HG02970 (cell line): Measurements from ENCODE around the gene CORT.
A peak's percentile ranks its signal among the peaks of the same experiment; 100 is the strongest.
"Not testable (repeated sequence)": the region's sequence is repeated elsewhere in the genome, so short reads cannot be mapped to it uniquely, and the experiment has no call there.

Source experiments
- ATAC-seq: cut with Tn5 transposase; IDR thresholded peaks from one replicate; pipeline ENCODE4 v1.9.1; 2021; ENCODE audit warnings: mild to moderate bottlenecking, moderate library complexity, moderate number of reproducible peaks; ENCODE audit not compliant: unreplicated experiment, low FRiP score

Gene CORT

GRCh38 chr1:10449751-10450150 is at the start of gene CORT:
Gene CORT, plus strand, starts transcription at chr1:10450031. Its CDS starts 193 bp downstream, at chr1:10450224.
- ATAC-seq = no peak

GRCh38 chr1:10401281-10401680 is 48.5 kb upstream of the CORT start:
- no peak for ATAC-seq

GRCh38 chr1:10402729-10403274 is 47.0 kb upstream of the CORT start:
- no peak for ATAC-seq

- no peak for ATAC-seq
Measured at GRCh38 chr1:10407201-10407600, 42.6 kb upstream of the CORT start.

GRCh38 chr1:10415211-10415930 is 34.5 kb upstream of the CORT start:
- no peak for ATAC-seq

GRCh38 chr1:10415967-10416366 is 33.9 kb upstream of the CORT start:
- not testable (repeated sequence) for ATAC-seq

- not testable (repeated sequence) for ATAC-seq
Measured at GRCh38 chr1:10418741-10419140, 31.1 kb upstream of the CORT start.

- no peak for ATAC-seq
Measured at GRCh38 chr1:10419351-10419750, 30.5 kb upstream of the CORT start.

GRCh38 chr1:10421637-10422036 is 28.2 kb upstream of the CORT start:
- no peak for ATAC-seq

- no peak for ATAC-seq
Measured at GRCh38 chr1:10424034-10424433, 25.8 kb upstream of the CORT start.

- ATAC-seq = no peak
Measured at GRCh38 chr1:10424651-10425050, 25.2 kb upstream of the CORT start.

GRCh38 chr1:10425826-10426534 is 23.9 kb upstream of the CORT start:
- not testable (repeated sequence) for ATAC-seq

- not testable (repeated sequence) for ATAC-seq
Measured at GRCh38 chr1:10426535-10426848, 23.3 kb upstream of the CORT start.

- ATAC-seq = no peak
Measured at GRCh38 chr1:10428984-10429383, 20.8 kb upstream of the CORT start.

GRCh38 chr1:10429868-10430215 is 20.0 kb upstream of the CORT start:
- ATAC-seq = no peak

GRCh38 chr1:10430216-10431069 is 19.4 kb upstream of the CORT start, which contains the start of gene CENPS:
Gene CENPS, plus strand, starts transcription at chr1:10430433. Its CDS starts 85 bp downstream, at chr1:10430518.
- peak; percentile 72 for ATAC-seq

GRCh38 chr1:10431070-10431730 is 18.6 kb upstream of the CORT start:
- no peak for ATAC-seq

GRCh38 chr1:10432910-10433700 is 16.7 kb upstream of the CORT start:
- ATAC-seq = no peak

- no peak for ATAC-seq
Measured at GRCh38 chr1:10433790-10434189, 16.0 kb upstream of the CORT start.

GRCh38 chr1:10434590-10434989 is 15.2 kb upstream of the CORT start:
- no peak for ATAC-seq
